Activated CD4-positive, alpha-beta T cell treated with anti-CD3 and anti-CD28 coated beads, Interleukin-2, Interleukin-4, amounts not matched to agents 100 ng/mL and 50 ng/mL, durations not matched to agents 16 hours and 8 hours (primary cell): ENCODE results near the gene FBXO44.
A peak's percentile ranks its signal among the peaks of the same experiment; 100 is the strongest.

Experiments used
- DNase-seq: peaks from one replicate; pipeline ENCODE4 v3.0.0-alpha.2; 2020; ENCODE audit warnings: low spot score

Gene FBXO44

DNA sequence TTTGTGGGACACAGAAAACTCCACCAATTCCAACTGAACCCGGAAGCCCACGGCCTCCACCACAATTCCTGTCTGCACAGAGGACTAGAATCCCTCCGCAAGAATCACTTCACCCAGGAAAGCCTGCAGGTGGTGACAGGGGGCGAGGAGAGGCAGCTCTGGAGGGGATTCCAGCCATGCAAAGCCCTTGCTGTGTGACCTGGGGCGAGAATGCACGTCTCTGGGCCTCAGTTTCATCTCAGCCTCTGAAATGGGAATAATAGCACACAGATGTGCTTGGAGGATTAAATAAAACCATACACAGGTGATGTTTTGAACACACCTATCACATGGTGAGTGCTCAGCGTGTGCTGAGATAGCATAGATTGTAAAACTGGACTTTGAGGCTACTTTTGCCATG lies 14.6 kb upstream of the FBXO44 start:
- no peak for DNase-seq

DNA sequence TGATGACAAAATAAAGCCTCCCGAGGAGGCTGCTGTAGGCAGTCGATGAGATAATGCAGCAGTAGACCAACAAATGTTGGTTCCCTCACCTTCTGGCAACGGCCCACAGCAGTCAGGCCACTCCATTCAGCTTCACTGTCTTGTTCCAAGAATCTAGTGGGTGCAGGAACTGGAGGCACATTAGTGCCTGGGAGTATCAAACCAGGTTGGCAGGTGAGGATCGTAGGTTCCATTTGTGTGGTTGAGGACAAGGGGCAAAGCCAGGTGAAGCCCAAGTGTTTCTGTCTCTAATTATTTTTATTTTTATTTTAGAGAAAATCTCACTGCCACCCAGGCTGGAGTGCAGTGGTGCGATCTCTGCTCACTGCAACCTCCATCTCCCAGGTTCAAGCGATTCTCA lies 13.7 kb upstream of the FBXO44 start:
- DNase-seq: no peak

DNA sequence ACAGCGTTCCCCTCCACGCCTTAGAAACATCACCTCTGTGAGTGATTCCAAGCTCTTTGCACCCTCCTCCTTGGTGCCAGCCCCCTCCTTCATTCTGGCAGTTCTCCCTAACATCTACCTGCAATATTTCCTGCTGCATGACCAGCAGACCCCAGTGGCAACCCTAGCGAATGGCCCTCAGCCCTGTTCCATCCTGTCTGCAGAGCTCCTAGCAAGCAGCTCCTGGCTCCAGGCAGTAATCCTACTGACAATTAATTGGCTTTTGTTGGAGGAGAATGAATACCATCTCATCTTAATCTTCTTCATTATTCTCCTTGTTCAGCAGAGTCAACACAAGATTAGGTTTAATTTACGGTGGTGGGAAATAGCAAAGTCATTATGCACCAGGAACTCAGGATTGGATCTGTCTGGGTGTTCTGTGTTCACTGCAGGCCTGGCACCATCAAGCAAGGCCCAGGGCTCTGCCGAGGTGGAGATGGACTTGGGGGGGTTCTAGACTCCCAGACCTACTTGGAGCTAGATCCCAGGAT lies 12.8 kb upstream of the FBXO44 start:
- no peak for DNase-seq

DNA sequence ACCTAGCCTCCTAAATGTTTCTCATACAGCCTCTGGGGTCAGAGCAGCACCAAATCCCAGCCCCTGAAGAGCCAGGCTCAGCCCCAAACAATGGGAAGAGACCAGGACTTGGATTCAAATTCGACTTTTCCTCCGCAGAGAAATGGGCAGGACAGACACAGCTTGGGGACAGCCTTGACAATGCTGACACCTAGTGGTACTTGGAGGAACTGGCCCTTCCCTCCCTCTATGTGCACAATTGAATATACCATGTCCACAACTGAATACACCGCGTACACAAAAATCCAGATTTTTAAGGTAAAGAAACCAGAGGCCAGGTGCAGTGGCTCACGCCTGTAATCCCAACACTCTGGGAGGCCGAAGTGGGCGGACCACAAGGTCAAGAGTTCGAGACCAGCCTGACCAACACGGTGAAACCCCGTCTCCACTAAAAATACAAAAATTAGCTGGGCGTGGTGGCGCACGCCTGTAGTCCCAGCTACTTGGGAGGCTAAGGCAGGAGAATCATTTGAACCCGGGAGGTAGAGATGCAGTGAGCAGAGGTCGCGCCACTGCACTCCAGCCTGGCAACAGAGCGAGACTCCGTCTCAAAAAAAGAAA lies 12.2 kb upstream of the FBXO44 start:
- DNase-seq: peak; percentile 74

DNA sequence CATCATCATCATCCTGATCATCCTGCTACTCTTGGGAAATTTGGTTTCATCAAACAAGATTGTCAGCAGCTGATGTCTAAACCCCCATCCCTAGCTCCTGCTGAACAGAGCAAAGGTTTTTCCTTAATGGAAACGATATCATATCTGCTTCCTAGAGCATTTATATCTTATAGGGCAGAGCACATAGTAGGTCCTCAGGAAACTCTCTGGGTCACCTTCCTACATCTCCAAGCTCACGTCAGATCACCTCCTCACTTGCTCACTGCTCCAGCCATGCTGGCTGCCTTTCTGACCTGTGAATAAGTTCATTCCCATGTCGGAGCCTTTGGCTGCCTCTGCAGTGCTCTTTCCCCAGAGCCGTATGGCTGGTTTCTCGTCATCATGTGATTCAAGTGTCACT lies 10.9 kb upstream of the FBXO44 start:
- DNase-seq: no peak

DNA sequence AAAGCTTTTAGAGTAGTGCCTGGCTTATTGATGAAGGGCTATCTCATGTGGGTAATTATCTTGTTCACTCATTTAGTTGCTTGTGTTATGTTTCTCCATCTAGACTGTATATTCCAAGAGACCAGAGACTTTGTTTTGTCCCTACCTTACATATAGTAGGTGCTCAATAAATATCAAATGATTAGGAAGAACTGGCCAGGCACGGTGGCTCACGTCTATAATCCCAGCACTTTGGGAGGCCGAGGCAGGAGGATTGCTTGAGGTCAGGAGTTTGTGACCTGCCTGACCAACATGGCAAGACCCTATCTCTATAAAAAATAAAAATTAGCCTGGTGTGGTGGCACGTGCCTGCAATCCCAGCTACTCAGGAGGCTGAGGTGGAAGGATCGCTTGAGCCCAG lies 9.4 kb upstream of the FBXO44 start:
- DNase-seq: no peak

DNA sequence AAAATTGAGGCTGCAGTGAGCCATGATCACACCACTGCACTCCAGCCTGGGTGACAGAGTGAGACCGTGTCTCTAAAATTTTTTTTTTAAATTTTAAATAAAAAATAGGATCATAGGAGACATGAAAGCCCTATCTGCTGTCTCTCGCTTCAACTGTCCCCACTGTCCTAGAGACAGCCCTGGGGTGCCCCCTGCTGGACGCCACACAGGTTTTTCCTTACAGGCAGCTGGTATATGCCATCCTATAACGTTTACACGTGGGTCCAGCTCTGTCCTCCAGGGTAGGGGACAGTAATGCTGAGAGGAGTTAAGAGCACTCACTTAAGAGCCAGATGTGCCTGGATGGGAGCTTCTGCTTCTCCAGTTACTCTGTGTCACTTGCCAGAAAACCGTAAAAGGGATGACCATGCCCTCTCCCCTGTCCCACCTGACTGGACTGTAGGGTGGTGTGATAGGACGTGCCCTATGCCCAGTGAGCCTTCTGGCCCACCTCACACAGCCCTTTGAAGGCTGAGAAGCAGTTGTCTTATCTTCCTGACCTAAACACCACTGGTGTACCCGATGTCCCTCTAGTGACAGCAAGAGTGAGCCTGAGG lies 8.9 kb upstream of the FBXO44 start:
- peak; percentile 86 for DNase-seq

DNA sequence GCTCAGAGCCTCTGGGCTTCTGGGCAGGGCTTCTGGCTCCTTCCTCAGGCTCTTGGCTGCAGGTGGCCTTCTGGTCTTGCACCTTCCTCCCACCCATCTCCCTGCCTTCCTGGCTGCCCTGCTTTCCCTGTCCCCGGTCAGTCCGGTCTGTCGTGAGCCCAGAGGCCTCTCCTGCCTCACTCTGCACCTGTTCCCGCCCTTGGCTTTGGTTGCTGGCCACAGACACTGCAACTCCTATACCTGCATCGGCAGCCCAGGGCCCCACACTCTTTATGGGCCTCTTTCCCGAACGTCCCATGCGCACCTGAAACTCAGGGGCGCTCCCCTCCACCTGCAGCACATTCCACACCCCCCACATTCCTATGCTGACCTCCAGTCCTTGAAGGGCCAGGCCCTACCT lies 8.4 kb upstream of the FBXO44 start:
- no peak for DNase-seq

DNA sequence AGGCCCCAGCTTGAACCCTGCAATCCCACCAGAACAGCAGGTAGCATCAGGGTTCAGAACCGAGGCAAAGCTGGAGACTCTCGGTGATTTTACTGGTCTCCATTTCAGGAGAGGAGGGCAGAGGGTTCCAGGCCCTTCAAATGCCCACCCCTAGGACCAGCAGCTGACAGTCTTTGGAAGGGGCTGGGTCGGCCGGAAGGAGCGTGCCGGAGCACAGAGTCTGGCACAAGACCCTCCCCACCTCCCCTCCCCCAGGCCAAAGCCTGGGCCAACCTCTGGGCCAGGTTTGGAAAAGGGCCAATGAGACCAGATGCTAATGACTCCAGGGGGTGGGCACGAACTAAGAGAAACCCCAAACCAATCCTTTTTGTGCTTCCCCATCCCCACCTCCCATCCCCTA lies 7.3 kb upstream of the FBXO44 start:
- no peak for DNase-seq

DNA sequence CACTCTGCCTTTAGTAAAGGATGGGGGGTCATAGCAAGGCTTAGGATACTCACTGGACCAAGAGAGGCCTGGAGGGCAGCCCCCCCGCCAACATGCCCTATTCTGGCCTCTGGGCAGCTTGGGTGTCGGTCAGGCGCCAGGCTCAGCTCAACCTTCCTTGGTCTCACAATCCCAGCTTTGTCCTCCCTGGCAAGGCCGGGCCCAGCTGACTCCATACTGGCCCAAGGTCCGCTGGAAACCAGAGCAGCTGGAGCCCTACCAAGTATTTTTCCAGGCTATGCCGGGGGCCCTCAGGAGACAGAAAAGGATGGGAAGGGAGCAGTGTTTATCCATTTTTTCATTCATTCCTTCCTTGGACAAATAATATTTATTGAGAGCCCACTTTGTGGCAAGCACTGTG lies 6.6 kb upstream of the FBXO44 start:
- DNase-seq: no peak

DNA sequence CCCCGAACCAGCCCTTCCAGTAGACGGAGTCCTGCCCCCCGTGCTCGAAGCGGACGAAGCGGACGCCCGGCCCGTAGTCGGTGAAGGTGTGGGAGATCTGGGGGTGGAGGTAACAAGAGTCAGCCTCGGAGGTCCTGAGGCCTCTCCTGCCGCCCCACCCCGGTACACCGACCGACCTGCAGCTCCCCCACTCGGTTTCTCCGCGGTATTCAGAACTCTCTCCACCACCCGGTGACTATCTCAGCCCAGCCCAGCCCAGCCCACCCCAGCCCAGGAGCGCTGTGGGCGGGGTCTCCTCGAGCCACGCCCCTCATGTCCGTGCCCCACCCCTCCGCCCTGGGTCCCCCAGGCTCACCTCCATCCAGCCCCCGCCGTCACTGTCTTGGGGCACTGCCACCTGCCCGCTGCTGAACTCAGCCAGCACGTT lies 5.9 kb upstream of the FBXO44 start:
- peak; percentile 22 for DNase-seq

DNA sequence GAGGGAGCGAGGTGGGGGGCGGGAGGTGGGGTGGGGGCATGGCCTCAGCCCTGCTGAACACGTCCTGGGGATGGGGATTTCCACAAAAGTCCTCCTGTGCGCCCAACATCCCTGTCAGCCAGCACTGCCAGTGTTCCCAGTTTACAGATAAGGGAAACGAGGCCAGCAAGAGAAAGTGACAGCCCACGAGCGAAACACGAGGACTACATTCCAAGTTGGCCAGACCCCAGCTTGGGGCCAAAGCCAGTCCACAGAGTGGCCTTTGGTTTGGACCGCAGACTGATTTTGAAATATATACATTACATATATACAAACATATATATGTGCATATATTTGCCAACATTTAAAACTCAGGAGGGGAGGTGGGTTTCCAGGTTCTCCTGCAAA lies 5.4 kb upstream of the FBXO44 start:
- DNase-seq: no peak

DNA sequence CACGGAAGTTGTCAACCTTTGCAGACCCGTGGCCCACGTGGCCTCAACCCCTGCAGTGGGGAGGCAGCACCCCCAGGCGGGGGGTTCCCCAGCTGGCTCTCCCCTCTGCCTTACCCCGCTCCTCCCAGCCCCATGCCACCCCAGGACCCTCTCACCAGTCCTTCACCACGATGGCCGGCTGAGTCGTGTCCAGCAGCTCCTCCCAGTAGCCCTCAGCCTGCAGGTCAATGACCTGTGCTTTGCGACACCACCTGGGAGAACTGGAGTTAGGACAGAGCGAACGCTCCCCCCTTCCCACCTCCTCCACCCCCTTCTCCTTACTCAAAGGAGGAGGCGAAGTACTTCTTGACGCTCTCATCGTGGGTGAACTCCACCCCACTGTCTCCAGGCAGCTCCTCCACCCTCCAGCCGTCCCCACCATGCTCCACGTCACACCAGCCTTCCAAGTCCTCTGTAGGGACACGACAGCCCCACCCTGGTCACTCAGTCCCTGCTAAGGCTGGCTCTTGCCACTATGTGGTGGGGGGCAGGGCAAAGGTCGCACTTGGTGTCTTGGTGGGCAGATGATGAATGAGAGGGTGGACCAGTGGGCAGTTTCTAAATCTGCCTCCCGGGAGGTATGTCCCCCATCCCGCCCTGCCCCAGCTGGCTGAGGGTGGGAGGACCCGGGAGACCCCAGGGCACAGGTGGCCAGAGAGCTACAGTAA lies 4.9 kb upstream of the FBXO44 start:
- DNase-seq: no peak

DNA sequence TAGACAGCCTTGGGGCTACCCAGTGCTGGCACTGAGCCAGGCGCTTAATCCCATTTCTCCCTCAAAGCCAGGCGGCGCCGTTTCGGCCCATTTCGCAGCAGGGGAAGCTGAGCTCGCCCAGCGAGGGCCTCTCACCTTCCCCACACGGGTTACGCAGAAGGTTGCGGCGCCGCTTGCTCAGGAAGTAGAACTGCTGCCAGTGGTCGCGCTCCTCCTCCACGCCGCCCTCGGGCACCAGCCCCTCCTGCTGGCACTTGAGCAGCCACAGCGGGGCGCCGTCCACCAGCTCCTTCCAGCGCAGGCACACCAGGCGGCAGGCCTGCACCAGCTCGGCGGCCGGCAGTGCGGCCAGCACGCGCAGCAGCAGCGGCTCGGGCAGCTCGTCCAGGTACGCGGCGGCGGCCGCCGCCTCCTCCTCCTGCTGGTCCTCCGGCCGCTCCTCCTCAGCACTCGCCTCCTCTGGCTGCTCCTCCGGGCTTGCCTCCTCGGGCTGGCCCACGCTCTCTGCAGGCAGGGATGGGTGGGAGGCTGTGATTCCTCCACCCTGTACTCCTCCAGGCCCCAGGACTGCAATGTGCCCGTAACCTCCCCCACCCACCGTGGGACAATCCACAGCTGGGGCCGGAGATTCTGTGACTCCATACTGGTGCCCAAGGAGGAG lies 4.2 kb upstream of the FBXO44 start:
- peak; percentile 81 for DNase-seq

DNA sequence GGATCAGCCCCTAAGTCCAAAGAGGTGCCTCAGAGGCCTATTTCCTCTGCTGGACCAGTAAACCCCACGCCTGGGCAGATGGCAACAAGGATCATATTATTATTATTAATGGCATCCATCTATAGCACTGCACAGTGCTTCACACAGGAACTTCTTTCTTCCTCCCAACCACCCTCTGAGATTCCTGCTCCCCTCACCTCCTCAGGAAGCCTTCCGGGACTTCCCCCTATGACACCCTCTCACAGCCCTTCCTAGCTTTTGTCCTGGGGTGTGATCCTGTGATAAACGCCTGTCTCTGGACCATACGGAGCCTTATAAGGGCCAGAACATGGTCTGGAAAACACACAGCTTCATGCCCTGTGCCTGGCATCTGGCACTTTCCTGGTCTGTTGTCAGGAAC lies 3.7 kb upstream of the FBXO44 start:
- DNase-seq: no peak

DNA sequence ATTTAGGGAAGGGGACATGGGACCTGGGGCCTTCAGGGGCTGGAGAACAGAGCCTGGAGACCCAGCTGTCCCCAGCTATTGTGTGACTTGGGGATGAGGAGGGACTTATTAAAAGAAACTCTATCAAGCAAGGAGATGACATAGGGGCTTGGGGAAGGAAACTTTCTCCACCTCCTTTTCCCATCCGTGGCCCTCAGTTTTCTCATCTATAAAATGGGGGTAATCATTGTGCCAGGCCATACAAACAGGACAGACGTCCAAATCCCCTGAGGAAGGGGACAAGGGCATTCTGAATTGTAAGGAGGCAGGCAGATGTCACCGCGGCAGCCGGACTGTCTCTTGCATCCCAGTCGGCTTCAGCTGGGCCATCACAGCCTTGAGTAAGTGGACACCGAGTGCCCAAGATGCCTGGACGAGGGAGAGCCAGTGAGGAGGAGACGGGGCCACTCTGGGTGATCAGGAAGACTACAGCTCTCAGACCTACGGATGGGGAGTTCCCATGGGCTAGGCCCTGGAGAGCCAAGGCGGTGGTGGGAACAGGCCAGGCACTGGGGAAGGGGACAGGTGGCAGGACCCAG lies 2.4 kb upstream of the FBXO44 start:
- DNase-seq: no peak

DNA sequence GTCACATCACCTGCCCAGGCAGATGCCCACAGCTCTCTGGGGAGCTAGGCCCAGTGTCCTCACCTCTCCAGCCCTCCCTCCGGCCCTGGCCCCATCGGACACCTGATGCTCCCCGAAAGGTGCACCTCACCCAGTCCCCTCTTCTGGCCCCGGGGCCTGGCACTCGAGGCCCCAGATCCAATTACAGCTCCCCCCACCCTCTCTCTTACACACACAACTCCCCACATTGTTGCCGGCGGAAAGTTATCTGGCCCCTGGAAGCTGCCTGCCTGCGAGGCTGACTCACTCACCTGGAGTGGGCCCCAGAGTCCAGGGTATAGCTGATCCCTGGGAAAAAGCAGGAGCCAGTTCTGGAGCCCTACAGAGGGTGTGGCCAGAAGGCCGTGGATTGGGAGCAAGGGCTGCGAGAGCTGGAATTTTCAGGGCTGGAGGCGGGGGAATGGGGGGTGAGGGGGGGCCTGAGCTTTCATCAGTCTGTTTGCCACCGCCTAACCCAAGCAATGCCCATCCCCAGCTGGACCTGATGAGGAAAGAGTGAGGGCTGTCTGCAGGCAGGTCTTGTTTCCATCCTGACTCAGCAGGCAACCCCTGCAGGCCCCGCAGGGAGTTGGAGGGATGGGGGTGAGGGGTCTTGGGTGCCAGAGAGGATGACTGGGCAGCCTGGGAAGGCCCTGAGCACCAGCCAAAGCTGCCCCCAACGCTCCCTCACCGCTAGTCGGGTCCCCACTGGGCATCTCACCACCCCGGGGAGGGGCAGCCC lies 1.4 kb upstream of the FBXO44 start:
- no peak for DNase-seq

DNA sequence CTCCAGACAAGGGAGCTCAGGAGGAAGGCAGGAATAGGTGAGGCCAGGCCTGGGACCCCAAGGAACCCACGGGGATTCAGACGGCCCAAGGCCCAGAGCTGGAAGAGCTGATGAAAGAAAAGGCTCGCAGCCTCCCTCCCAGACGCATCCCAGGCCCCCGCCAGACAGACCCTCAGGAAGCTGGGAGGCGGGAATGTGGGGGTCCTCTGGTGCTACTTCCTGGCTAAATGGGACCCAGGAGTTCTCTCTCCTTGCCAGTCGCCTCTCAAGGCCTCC lies 878 bp upstream of the FBXO44 start:
- no peak for DNase-seq

DNA sequence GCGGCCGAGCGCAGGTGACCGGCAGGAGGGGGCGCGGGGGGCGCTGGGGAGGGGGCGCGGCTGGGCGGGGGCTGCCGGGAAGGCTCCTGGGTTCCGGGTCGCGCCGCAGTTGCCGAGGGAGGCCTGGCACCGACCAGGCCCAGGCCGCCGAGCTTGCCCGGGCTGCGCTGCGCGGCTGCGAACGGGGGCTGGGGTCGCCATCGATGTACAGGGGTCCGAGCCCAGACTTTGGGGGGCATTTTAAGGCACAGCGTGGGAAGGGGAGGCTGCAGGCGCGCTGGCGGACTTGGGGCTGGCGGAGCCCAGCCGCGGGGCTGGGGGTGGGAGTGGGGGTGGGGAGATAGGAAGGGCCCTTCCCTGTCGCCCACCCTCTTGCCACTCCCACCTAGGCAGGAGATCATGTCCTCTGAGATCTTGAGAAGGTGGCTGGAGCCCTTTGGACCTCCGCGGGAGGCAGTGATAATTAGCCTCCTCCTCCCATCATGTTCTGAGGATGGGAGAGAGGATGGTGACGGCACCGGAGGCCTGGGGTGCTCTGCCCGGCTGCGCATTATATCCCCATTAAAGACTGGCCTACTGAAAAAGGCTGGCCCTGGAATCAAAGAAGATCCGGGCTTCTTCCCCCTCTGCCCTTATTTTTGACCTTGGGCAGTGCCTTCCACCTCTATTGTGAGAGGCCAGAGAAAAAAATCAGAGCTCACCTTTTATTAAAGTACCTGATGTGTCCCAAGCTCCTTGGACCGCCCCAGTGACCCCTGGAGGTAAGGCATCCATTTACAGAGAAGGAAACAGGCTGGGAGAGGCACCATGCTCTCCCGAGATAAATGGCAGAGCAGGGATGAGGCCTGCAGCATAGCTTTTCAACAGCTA lies 497 bp downstream of the FBXO44 start:
- no peak for DNase-seq

DNA sequence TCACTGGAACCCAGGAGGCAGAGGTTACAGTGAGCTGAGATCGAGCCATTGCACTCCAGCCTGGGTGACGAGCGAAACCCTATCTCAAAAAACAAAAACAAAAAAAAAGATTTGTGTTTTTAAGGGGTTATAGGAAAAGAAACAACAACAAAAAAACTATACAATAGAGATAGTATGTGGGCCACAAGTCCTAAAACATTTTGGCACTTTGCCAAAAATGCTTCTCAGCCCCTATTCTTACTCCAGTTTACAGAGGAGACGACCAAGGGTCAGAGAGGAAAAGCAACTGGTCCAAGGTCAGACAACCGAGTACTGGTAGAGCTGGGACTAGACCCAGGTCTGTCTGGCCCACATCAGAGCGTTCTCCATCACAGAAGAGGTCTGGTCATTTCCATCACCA lies 3.0 kb downstream of the FBXO44 start:
- no peak for DNase-seq

DNA sequence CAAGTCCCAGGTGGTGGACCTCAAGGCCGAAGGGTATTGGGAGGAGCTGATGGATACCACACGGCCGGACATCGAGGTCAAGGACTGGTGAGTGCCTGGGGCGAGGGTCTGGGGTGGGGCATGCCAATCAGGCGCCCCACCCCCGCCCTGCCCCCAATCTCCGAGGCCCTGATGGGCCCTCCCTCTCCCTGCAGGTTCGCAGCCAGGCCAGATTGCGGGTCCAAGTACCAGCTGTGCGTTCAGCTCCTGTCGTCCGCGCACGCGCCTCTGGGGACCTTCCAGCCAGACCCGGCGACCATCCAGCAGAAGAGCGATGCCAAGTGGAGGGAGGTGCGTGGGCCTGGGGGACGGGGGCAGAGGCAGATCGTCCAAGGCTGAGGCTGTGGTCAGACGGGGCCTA lies 3.9 kb downstream of the FBXO44 start:
- DNase-seq: no peak
